Measurements from ENCODE around the gene FBXW7.

FBXW7 gene

GRCh38 chr4:152509595-152510225 is 26.2 kb downstream of the FBXW7 start:
- DNase-seq: peak; percentile 41 to 64 (median 59)

GRCh38 chr4:152508818-152509217 is 27.1 kb downstream of the FBXW7 start:
- DNase-seq: no peak

- no peak for DNase-seq
Observed at GRCh38 chr4:152508386-152508785, 27.5 kb downstream of the FBXW7 start.

- DNase-seq: no peak
Observed at GRCh38 chr4:152503653-152504290, 32.1 kb downstream of the FBXW7 start.

GRCh38 chr4:152501846-152502536 is 33.9 kb downstream of the FBXW7 start:
- peak in 2 of 3 donors; percentile 21 to 34 for DNase-seq

GRCh38 chr4:152500800-152501434 is 35.0 kb downstream of the FBXW7 start:
- peak; percentile 91 to 95 (median 92) for DNase-seq

- DNase-seq: no peak
Observed at GRCh38 chr4:152500275-152500674, 35.6 kb downstream of the FBXW7 start.

- no peak for DNase-seq
Observed at GRCh38 chr4:152499344-152499743, 36.5 kb downstream of the FBXW7 start.

- no peak for DNase-seq
Observed at GRCh38 chr4:152494020-152494419, 41.9 kb downstream of the FBXW7 start.

- no peak for DNase-seq
Observed at GRCh38 chr4:152488246-152488645, 47.6 kb downstream of the FBXW7 start.

GRCh38 chr4:152486429-152487389 is 49.2 kb downstream of the FBXW7 start:
- no peak for DNase-seq

- peak in 1 of 3 donors; percentile 40 for DNase-seq
Observed at GRCh38 chr4:152485726-152486276, 50.1 kb downstream of the FBXW7 start.

GRCh38 chr4:152482211-152482610 is 53.7 kb downstream of the FBXW7 start:
- DNase-seq: no peak

GRCh38 chr4:152480901-152481300 is 55.0 kb downstream of the FBXW7 start:
- no peak for DNase-seq

GRCh38 chr4:152480326-152480725 is 55.6 kb downstream of the FBXW7 start:
- DNase-seq: no peak

- no peak for DNase-seq
Observed at GRCh38 chr4:152479428-152480026, 56.4 kb downstream of the FBXW7 start.

GRCh38 chr4:152478461-152479237 is 57.2 kb downstream of the FBXW7 start:
- no peak for DNase-seq

- DNase-seq: peak; percentile 61 to 78 (median 64)
Observed at GRCh38 chr4:152476796-152477195, 59.1 kb downstream of the FBXW7 start.

- DNase-seq: no peak
Observed at GRCh38 chr4:152471251-152471792, 64.6 kb downstream of the FBXW7 start.

GRCh38 chr4:152468408-152468807 is 67.5 kb downstream of the FBXW7 start:
- peak in 2 of 3 donors; percentile 17 to 33 for DNase-seq

All from suppressor macrophage treated with lipopolysaccharide for 1 hour (primary cell).